ACC112 (cell line): ENCODE measurements around the gene VSTM4.

Experiments
- H2AFZ ChIP-seq: fragments of 200-600 bp; sonication (generic); one replicate; pipeline ENCODE4 v1.6.0; 2017; ENCODE audit warnings: antibody characterized with exemption, low read length; ENCODE audit not compliant: unreplicated experiment
- H3K27ac ChIP-seq: fragments of 200-600 bp; sonication (generic); 2 replicates; pipeline ENCODE4 v1.5.1; 2014; ENCODE audit warnings: low read depth, mild to moderate bottlenecking, antibody characterized with exemption, low read length, moderate library complexity
- H3K27me3 ChIP-seq: fragments of 200-600 bp; sonication (generic); 2 replicates; pipeline ENCODE4 v1.6.1; 2014; ENCODE audit warnings: mild to moderate bottlenecking, antibody characterized with exemption, low read length, moderate library complexity, mixed read lengths; ENCODE audit not compliant: insufficient read depth
- H3K36me3 ChIP-seq: fragments of 200-600 bp; sonication (generic); 2 replicates; pipeline ENCODE4 v1.6.1; 2016; ENCODE audit warnings: mild to moderate bottlenecking, antibody characterized with exemption, low read length, moderate library complexity, mixed read lengths; ENCODE audit not compliant: insufficient read depth
- H3K4me1 ChIP-seq: fragments of 200-600 bp; sonication (generic); one replicate; pipeline ENCODE4 v1.6.1; 2016; ENCODE audit warnings: low read length, mixed read lengths; ENCODE audit not compliant: insufficient read depth, unreplicated experiment, control insufficient read depth
- H3K4me3 ChIP-seq: fragments of 200-600 bp; sonication (generic); 2 replicates; pipeline ENCODE4 v1.5.1; 2014; ENCODE audit warnings: mild to moderate bottlenecking, low read depth, low read length
- H3K79me2 ChIP-seq: fragments of 200-600 bp; sonication (generic); one replicate; pipeline ENCODE4 v1.6.0; 2016; ENCODE audit warnings: low read length; ENCODE audit not compliant: control insufficient read depth, unreplicated experiment, insufficient read depth

Gene VSTM4

GRCh38 chr10:49055221-49055849 is 60.0 kb downstream of the VSTM4 start:
- Histone ChIP-seq H3K4me1 (peaks cover 4% of the 10 kb centered on the region), H3K4me3 (no peak overlapping the region), H2AFZ (no peak overlapping the region), H3K36me3 (no peaks in the 10 kb centered on the region), H3K79me2 (no peaks in the 10 kb centered on the region), H3K27ac (no peak overlapping the region), H3K27me3 (no peaks in the 10 kb centered on the region)

- Histone ChIP-seq H3K79me2 (no peaks in the 10 kb centered on the region), H3K4me1 (peaks cover 4% of the 10 kb centered on the region), H3K27me3 (no peaks in the 10 kb centered on the region)
These were observed 60.6 kb downstream of the VSTM4 start for GRCh38 chr10:49054753-49055152.

GRCh38 chr10:49053998-49054692 is 61.2 kb downstream of the VSTM4 start:
- H3K79me2 ChIP-seq: no peaks in the 10 kb centered on the region
- no peaks in the 10 kb centered on the region for H3K36me3 ChIP-seq
- peaks cover 4% of the 10 kb centered on the region for H3K4me1 ChIP-seq
- H3K27me3 ChIP-seq: no peaks in the 10 kb centered on the region
- no peak overlapping the region for H3K27ac ChIP-seq
- H2AFZ ChIP-seq: no peak overlapping the region
- no peak overlapping the region for H3K4me3 ChIP-seq

More at GRCh38 chr10:49054753-49055152, 60.6 kb downstream of the VSTM4 start:
- Histone ChIP-seq H3K4me3 (no peak overlapping the region), H3K36me3 (no peaks in the 10 kb centered on the region), H3K27ac (no peak overlapping the region), H2AFZ (no peak overlapping the region)

GRCh38 chr10:49053053-49053997 is 62.0 kb downstream of the VSTM4 start:
- H3K27ac ChIP-seq: no peak overlapping the region
- H3K36me3 ChIP-seq: no peaks in the 10 kb centered on the region
- no peaks in the 10 kb centered on the region for H3K27me3 ChIP-seq
- peaks cover 4% of the 10 kb centered on the region for H3K4me1 ChIP-seq
- H3K79me2 ChIP-seq: no peaks in the 10 kb centered on the region
- no peak overlapping the region for H2AFZ ChIP-seq
- no peak overlapping the region for H3K4me3 ChIP-seq

- Histone ChIP-seq H3K4me1 (peaks cover 4% of the 10 kb centered on the region), H3K27ac (no peak overlapping the region), H3K27me3 (no peaks in the 10 kb centered on the region)
These were observed 63.3 kb downstream of the VSTM4 start for GRCh38 chr10:49052069-49052468.

GRCh38 chr10:49050906-49051305 is 64.4 kb downstream of the VSTM4 start:
- Histone ChIP-seq H3K79me2 (no peaks in the 10 kb centered on the region), H3K27me3 (no peaks in the 10 kb centered on the region), H3K27ac (no peak overlapping the region), H3K36me3 (no peaks in the 10 kb centered on the region), H3K4me3 (no peak overlapping the region), H3K4me1 (no peaks in the 10 kb centered on the region), H2AFZ (no peak overlapping the region)

More at GRCh38 chr10:49052069-49052468, 63.3 kb downstream of the VSTM4 start:
- Histone ChIP-seq H3K79me2 (no peaks in the 10 kb centered on the region), H3K36me3 (no peaks in the 10 kb centered on the region), H3K4me3 (no peak overlapping the region), H2AFZ (no peak overlapping the region)

GRCh38 chr10:49050366-49050765 is 65.0 kb downstream of the VSTM4 start:
- H3K79me2 ChIP-seq: no peaks in the 10 kb centered on the region
- no peaks in the 10 kb centered on the region for H3K36me3 ChIP-seq
- H3K27me3 ChIP-seq: no peaks in the 10 kb centered on the region
- no peak overlapping the region for H3K27ac ChIP-seq
- no peaks in the 10 kb centered on the region for H3K4me1 ChIP-seq
- no peak overlapping the region for H2AFZ ChIP-seq
- no peak overlapping the region for H3K4me3 ChIP-seq

GRCh38 chr10:49049660-49050059 is 65.7 kb downstream of the VSTM4 start:
- no peak overlapping the region for H3K4me3 ChIP-seq
- no peaks in the 10 kb centered on the region for H3K4me1 ChIP-seq
- H3K27me3 ChIP-seq: no peaks in the 10 kb centered on the region
- no peaks in the 10 kb centered on the region for H3K79me2 ChIP-seq
- no peak overlapping the region for H3K27ac ChIP-seq
- no peaks in the 10 kb centered on the region for H3K36me3 ChIP-seq
- H2AFZ ChIP-seq: no peak overlapping the region

- H3K36me3 ChIP-seq: no peaks in the 10 kb centered on the region
- no peak overlapping the region for H3K27ac ChIP-seq
- H3K79me2 ChIP-seq: no peaks in the 10 kb centered on the region
- H2AFZ ChIP-seq: no peak overlapping the region
- H3K4me3 ChIP-seq: no peak overlapping the region
- no peaks in the 10 kb centered on the region for H3K4me1 ChIP-seq
- no peaks in the 10 kb centered on the region for H3K27me3 ChIP-seq
These were observed 68.1 kb downstream of the VSTM4 start for GRCh38 chr10:49047128-49047639.

GRCh38 chr10:49044293-49045193 is 70.8 kb downstream of the VSTM4 start:
- Histone ChIP-seq H2AFZ (no peak overlapping the region), H3K4me1 (no peaks in the 10 kb centered on the region), H3K79me2 (no peaks in the 10 kb centered on the region)

More at GRCh38 chr10:49044293-49045193, 70.8 kb downstream of the VSTM4 start:
- Histone ChIP-seq H3K36me3 (no peaks in the 10 kb centered on the region), H3K27me3 (no peaks in the 10 kb centered on the region), H3K27ac (no peak overlapping the region), H3K4me3 (no peak overlapping the region)
